ENCODE results near the gene TBL1X. TPM values are rescaled to one million over a fixed set of nuclear protein-coding genes. Genes with fewer than 3 reads are reported as not detected.

The TBL1X gene
- total and polyA plus RNA-seq, 4 donors, result 2.3 to 21.7 (median 13.3) TPM

DNA sequence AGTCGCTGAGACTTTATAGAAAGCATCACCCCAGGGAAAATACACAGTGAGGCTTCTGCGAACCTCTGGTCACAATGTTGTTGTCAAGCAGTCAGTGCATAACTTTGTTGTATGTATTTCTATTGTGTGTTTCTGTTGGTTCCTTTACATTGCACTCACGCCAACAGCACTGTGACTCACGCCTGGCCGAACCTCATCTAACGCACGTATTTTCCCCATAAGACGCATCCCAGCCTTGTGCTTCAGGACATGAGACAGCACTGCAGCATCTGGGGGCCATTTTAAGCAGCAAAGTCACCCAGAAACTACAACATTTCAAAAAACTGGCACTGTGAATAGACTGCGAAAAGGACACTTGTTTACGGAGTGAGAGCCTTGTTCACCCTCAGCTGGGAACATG, 30.6 kb downstream of the TBL1X start:
- Histone ChIP-seq H3K36me3 (ENCODE audit: control insufficient read depth in 4 of 4, insufficient read depth in 4 of 4, low read length in 4 of 4) (no peaks in the 10 kb centered on the region), H3K4me1 (ENCODE audit: control insufficient read depth in 5 of 5, insufficient read depth in 5 of 5, low read length in 5 of 5) (peaks cover 0 to 5% (median 0%) of the 10 kb centered on the region in 5 donors), H3K27ac (ENCODE audit: low read depth in 1 of 2, low read length in 1 of 2) (no peak overlapping the region), H3K9me3 (ENCODE audit: control insufficient read depth in 4 of 4, insufficient read depth in 3 of 4, low read length in 3 of 4) (peaks cover 0 to 4% (median 0%) of the 10 kb centered on the region in 4 donors), H3K4me3 (no peak overlapping the region), H3K9ac (ENCODE audit: insufficient read depth in 1 of 2, low read length in 2 of 2) (no peak overlapping the region), H3K27me3 (ENCODE audit: control insufficient read depth in 3 of 3, insufficient read depth in 3 of 3, low read length in 2 of 3) (peaks cover 0 to 9% (median 0%) of the 10 kb centered on the region in 3 donors)
- DNase-seq, result no peak
- no peak for ATAC-seq (ENCODE audit: insufficient read depth, low FRiP score)
- TF ChIP-seq, protein P1, sequence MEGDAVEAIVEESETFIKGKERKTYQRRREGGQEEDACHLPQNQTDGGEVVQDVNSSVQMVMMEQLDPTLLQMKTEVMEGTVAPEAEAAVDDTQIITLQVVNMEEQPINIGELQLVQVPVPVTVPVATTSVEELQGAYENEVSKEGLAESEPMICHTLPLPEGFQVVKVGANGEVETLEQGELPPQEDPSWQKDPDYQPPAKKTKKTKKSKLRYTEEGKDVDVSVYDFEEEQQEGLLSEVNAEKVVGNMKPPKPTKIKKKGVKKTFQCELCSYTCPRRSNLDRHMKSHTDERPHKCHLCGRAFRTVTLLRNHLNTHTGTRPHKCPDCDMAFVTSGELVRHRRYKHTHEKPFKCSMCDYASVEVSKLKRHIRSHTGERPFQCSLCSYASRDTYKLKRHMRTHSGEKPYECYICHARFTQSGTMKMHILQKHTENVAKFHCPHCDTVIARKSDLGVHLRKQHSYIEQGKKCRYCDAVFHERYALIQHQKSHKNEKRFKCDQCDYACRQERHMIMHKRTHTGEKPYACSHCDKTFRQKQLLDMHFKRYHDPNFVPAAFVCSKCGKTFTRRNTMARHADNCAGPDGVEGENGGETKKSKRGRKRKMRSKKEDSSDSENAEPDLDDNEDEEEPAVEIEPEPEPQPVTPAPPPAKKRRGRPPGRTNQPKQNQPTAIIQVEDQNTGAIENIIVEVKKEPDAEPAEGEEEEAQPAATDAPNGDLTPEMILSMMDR (IDR thresholded peaks at IDR 0.05; ENCODE audit: control extremely low read depth, extremely low read depth), result no peak
- WGBS, 2 donors, result 94 to 95% methylated on average over 10 of the region's 10 CpGs

DNA sequence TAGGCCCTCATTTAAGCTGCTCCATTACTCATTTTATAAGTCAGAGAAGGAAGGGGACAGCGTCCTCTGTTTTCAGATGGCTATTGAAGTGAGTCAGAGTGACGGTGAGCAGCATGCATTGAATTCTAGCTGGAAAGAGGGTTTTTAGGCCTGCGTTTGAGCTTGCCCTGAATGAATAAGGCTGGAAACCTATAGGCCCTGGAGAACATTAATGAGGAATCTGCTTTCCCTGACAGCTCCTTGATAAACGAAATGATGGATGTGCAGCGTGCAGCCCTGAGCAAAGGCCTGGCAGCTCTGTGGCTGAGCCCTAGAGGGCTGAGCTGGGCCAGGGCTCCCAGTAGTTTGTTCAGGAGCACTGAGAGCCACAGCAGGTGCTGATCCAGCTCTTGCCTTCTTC, 33.4 kb downstream of the TBL1X start:
- DNase-seq, result no peak
- Histone ChIP-seq H3K27me3 (ENCODE audit: control insufficient read depth in 3 of 3, insufficient read depth in 3 of 3, low read length in 2 of 3) (peaks cover 0 to 5% (median 0%) of the 10 kb centered on the region in 3 donors), H3K4me1 (ENCODE audit: control insufficient read depth in 5 of 5, insufficient read depth in 5 of 5, low read length in 5 of 5) (peaks cover 0 to 1% (median 0%) of the 10 kb centered on the region in 5 donors), H3K9ac (ENCODE audit: insufficient read depth in 1 of 2, low read length in 2 of 2) (no peak overlapping the region), H3K4me3 (no peak overlapping the region), H3K27ac (ENCODE audit: low read depth in 1 of 2, low read length in 1 of 2) (no peak overlapping the region), H3K36me3 (ENCODE audit: control insufficient read depth in 4 of 4, insufficient read depth in 4 of 4, low read length in 4 of 4) (peaks cover 0 to 6% (median 0%) of the 10 kb centered on the region in 4 donors), H3K9me3 (ENCODE audit: control insufficient read depth in 4 of 4, insufficient read depth in 3 of 4, low read length in 3 of 4) (peaks cover 0 to 4% (median 0%) of the 10 kb centered on the region in 4 donors)
- 75 to 93% methylated on average over 5 of the region's 5 CpGs for WGBS, 2 donors
- TF ChIP-seq, protein P1 (IDR thresholded peaks at IDR 0.05; ENCODE audit: control extremely low read depth, extremely low read depth), result no peak
- ATAC-seq (ENCODE audit: insufficient read depth, low FRiP score), result no peak

DNA sequence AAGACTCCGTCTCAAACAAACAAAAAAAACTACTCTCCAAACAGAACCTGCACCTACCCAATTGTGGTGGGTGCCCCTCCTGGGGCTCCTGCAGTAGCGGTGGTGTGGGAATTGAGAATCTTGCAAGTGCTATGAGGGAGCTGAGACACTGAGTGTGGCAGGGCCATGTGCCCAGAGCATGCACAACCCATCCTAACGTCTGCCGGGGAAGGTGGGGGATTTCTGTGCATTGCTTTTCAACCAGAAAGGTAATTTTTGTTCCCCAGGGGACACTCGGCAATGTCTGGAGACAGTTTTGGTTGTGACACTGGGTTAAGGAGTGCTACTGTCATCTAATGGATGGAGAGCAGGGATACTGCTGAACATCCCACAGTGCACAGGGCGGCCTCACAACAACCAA, 35.7 kb downstream of the TBL1X start:
- H3K4me1 ChIP-seq (ENCODE audit: control insufficient read depth in 5 of 5, insufficient read depth in 5 of 5, low read length in 5 of 5), result peaks cover 0 to 1% (median 0%) of the 10 kb centered on the region in 5 donors
- TF ChIP-seq, protein P1 (IDR thresholded peaks at IDR 0.05; ENCODE audit: control extremely low read depth, extremely low read depth), result no peak
- no peak for DNase-seq
- peaks cover 0 to 6% (median 0%) of the 10 kb centered on the region in 4 donors for H3K9me3 ChIP-seq (ENCODE audit: control insufficient read depth in 4 of 4, insufficient read depth in 3 of 4, low read length in 3 of 4)
- 89 to 96% methylated on average over 6 of the region's 6 CpGs for WGBS, 2 donors
- ATAC-seq (ENCODE audit: insufficient read depth, low FRiP score), result no peak
- H3K36me3 ChIP-seq (ENCODE audit: control insufficient read depth in 4 of 4, insufficient read depth in 4 of 4, low read length in 4 of 4), result peaks cover 0 to 6% (median 0%) of the 10 kb centered on the region in 4 donors
- H3K27me3 ChIP-seq (ENCODE audit: control insufficient read depth in 3 of 3, insufficient read depth in 3 of 3, low read length in 2 of 3), result peaks cover 0 to 5% (median 0%) of the 10 kb centered on the region in 3 donors
- no peak overlapping the region for H3K4me3 ChIP-seq
- no peak overlapping the region for H3K27ac ChIP-seq (ENCODE audit: low read depth in 1 of 2, low read length in 1 of 2)
- H3K9ac ChIP-seq (ENCODE audit: insufficient read depth in 1 of 2, low read length in 2 of 2), result no peak overlapping the region

DNA sequence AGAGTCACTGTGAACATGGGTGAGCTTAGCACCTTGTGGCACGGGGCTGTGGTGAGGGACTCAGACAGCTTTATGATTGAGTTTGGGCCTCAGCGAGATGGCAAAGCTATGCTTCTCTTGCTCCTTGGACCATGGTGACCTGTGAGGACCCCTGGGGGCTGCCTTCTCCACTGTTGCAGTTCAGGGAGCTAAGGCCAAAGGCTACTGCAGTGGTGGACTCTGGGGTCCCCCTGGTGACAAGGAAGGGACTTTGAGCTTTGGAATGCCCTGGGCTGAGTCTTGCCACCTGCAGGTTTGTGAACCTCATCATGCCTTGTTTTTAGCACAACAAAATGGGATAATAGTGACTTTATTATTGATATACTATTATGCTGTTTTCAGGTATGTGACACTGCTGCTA, 36.5 kb downstream of the TBL1X start:
- TF ChIP-seq, protein P1 (IDR thresholded peaks at IDR 0.05; ENCODE audit: control extremely low read depth, extremely low read depth), result no peak
- ATAC-seq (ENCODE audit: insufficient read depth, low FRiP score) (no peak), DNase-seq (no peak)
- WGBS, 2 donors, result 80 to 88% methylated on average over 1 to 2 of the region's 2 CpGs
- no peak overlapping the region for H3K27ac ChIP-seq (ENCODE audit: low read depth in 1 of 2, low read length in 1 of 2)
- H3K4me3 ChIP-seq, result no peak overlapping the region
- H3K9ac ChIP-seq (ENCODE audit: insufficient read depth in 1 of 2, low read length in 2 of 2), result no peak overlapping the region
- H3K27me3 ChIP-seq (ENCODE audit: control insufficient read depth in 3 of 3, insufficient read depth in 3 of 3, low read length in 2 of 3), result peaks cover 0 to 5% (median 0%) of the 10 kb centered on the region in 3 donors
- peaks cover 0 to 1% (median 0%) of the 10 kb centered on the region in 5 donors for H3K4me1 ChIP-seq (ENCODE audit: control insufficient read depth in 5 of 5, insufficient read depth in 5 of 5, low read length in 5 of 5)
- H3K36me3 ChIP-seq (ENCODE audit: control insufficient read depth in 4 of 4, insufficient read depth in 4 of 4, low read length in 4 of 4), result peaks cover 0 to 6% (median 0%) of the 10 kb centered on the region in 4 donors
- H3K9me3 ChIP-seq (ENCODE audit: control insufficient read depth in 4 of 4, insufficient read depth in 3 of 4, low read length in 3 of 4), result peaks cover 0 to 6% (median 0%) of the 10 kb centered on the region in 4 donors
